GM12875 (cell line): ENCODE measurements around the gene ARG1.

Source experiments
- H3K4me3 ChIP-seq: one replicate; pipeline ENCODE4 v1.5.1; 2011; ENCODE audit warnings: low read depth, low read length, control low read depth
- CTCF ChIP-seq: IDR thresholded peaks from 2 replicates; pipeline ENCODE4 v1.5.1; 2011; ENCODE audit warnings: low read depth, mild to moderate bottlenecking, control low read depth, inconsistent platforms, low read length, moderate library complexity, borderline replicate concordance; ENCODE audit not compliant: insufficient read depth

Gene ARG1

GRCh38 chr6:131586543-131586942 lies 13.5 kb downstream of the ARG1 start:
- H3K4me3 ChIP-seq = no peak overlapping the region
- no peak for TF ChIP-seq CTCF

- H3K4me3 ChIP-seq = no peak overlapping the region
- TF ChIP-seq CTCF = no peak
Measured at GRCh38 chr6:131587909-131588308, 14.9 kb downstream of the ARG1 start.

GRCh38 chr6:131588643-131589042 lies 15.6 kb downstream of the ARG1 start:
- no peak for TF ChIP-seq CTCF
- no peak overlapping the region for H3K4me3 ChIP-seq

GRCh38 chr6:131592935-131593334 lies 19.9 kb downstream of the ARG1 start:
- TF ChIP-seq CTCF = no peak
- H3K4me3 ChIP-seq = no peak overlapping the region

GRCh38 chr6:131594074-131594473 lies 21.0 kb downstream of the ARG1 start:
- no peak overlapping the region for H3K4me3 ChIP-seq
- TF ChIP-seq CTCF = no peak

- TF ChIP-seq CTCF = no peak
- H3K4me3 ChIP-seq = no peak overlapping the region
Measured at GRCh38 chr6:131597446-131597845, 24.4 kb downstream of the ARG1 start.

- H3K4me3 ChIP-seq = no peak overlapping the region
- no peak for TF ChIP-seq CTCF
Measured at GRCh38 chr6:131600716-131601115, 27.7 kb downstream of the ARG1 start.
